ENCODE measurements around the gene MAP3K9.
A peak's percentile ranks its signal among the peaks of the same experiment; 100 is the strongest.

Gene MAP3K9

DNA sequence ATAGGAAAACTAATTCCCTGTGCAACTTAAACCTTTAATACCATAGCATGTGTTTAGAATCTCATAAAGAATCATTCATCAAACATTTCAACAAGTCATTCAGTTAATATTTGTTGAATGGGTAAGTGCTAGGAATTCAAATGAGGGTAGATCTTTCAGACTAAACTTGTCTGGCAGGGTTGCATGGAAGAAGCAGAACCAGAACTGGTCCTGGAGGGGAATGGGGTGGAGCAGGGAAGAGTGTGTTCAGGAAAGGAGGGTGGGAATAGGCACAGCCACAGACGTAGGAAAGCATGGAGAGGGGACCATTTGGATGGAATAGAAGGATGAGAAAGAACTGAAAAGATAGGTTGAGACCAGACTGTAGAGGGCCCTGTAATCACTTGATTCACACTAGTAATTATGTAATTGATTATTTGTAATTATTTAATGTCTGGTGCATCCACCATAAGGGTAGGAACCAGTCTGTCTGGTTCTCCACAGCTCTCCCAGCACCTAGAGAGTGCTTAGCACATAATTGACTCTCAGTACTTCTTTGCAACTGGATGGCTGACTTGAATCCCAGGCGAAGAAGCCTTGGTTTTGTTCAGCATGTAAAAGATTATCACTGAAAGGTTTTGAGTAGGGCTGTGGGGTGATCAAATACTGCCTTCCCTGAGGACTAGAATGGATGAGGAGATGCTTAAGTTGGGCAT is 3.0 kb upstream of the MAP3K9 start:
- H2AFZ ChIP-seq (ENCODE audit: low read length) = no peak overlapping the region
- H3K9ac ChIP-seq (ENCODE audit: low read depth, low read length, poor library complexity, severe bottlenecking) = no peak overlapping the region
- no peaks in the 10 kb centered on the region for H4K20me1 ChIP-seq (ENCODE audit: insufficient read depth, low read length, poor library complexity, severe bottlenecking)
- H3K9me3 ChIP-seq (ENCODE audit: insufficient read depth, low read depth, low read length) = no peaks in the 10 kb centered on the region
- H3K79me2 ChIP-seq (ENCODE audit: insufficient read depth, low read length) = no peaks in the 10 kb centered on the region
- no peak overlapping the region for H3K4me3 ChIP-seq (ENCODE audit: low read length, poor library complexity, severe bottlenecking)
- no peaks in the 10 kb centered on the region for H3F3A ChIP-seq (ENCODE audit: low read depth)
- H3K4me1 ChIP-seq (ENCODE audit: insufficient read depth, low read length, poor library complexity, severe bottlenecking) = peaks cover 21% of the 10 kb centered on the region
- H3K4me2 ChIP-seq (ENCODE audit: low read depth, low read length, poor library complexity, severe bottlenecking) = no peak overlapping the region
- no peaks in the 10 kb centered on the region for H3K36me3 ChIP-seq (ENCODE audit: insufficient read depth, low read length)
- TF ChIP-seq EZH2phosphoT487 (IDR thresholded peaks at IDR 0.05; ENCODE audit: borderline replicate concordance) = no peak
- TF ChIP-seq, protein P1, sequence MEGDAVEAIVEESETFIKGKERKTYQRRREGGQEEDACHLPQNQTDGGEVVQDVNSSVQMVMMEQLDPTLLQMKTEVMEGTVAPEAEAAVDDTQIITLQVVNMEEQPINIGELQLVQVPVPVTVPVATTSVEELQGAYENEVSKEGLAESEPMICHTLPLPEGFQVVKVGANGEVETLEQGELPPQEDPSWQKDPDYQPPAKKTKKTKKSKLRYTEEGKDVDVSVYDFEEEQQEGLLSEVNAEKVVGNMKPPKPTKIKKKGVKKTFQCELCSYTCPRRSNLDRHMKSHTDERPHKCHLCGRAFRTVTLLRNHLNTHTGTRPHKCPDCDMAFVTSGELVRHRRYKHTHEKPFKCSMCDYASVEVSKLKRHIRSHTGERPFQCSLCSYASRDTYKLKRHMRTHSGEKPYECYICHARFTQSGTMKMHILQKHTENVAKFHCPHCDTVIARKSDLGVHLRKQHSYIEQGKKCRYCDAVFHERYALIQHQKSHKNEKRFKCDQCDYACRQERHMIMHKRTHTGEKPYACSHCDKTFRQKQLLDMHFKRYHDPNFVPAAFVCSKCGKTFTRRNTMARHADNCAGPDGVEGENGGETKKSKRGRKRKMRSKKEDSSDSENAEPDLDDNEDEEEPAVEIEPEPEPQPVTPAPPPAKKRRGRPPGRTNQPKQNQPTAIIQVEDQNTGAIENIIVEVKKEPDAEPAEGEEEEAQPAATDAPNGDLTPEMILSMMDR (conservative IDR thresholded peaks at IDR 0.05; ENCODE audit: low read length) = no peak
- no peaks in the 10 kb centered on the region for H3K27me3 ChIP-seq (ENCODE audit: insufficient read depth, low read length, poor library complexity, severe bottlenecking)
- no peaks in the 10 kb centered on the region for H3K9me2 ChIP-seq (replicated peaks; ENCODE audit: low read depth, low read length)

DNA sequence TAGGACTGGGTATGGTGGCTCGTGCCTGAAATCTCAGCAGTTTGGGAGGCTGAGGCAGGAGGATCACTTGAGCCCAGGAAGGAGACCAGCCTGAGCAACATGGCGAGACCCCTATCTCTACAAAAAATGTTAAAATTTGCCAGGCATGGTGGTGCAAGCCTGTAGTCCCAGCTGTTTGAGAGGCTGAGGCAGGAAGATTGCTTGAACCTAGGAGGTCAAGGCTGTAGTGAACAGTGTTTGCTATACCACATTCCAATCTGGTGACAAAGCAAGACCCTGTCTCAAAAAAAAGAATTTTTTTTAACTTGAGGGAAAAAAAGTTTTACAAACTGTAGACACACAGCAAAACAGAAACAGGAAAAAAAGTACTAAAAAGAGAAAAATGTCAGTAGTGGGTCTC is 2.3 kb upstream of the MAP3K9 start:
- H3K4me2 ChIP-seq (ENCODE audit: low read depth, low read length, poor library complexity, severe bottlenecking) = no peak overlapping the region
- no peaks in the 10 kb centered on the region for H3K79me2 ChIP-seq (ENCODE audit: insufficient read depth, low read length)
- H3K4me1 ChIP-seq (ENCODE audit: insufficient read depth, low read length, poor library complexity, severe bottlenecking) = peaks cover 21% of the 10 kb centered on the region
- H3K36me3 ChIP-seq (ENCODE audit: insufficient read depth, low read length) = no peaks in the 10 kb centered on the region
- H3F3A ChIP-seq (ENCODE audit: low read depth) = no peaks in the 10 kb centered on the region
- no peaks in the 10 kb centered on the region for H3K9me3 ChIP-seq (ENCODE audit: insufficient read depth, low read depth, low read length)
- H2AFZ ChIP-seq (ENCODE audit: low read length) = no peak overlapping the region
- H3K27me3 ChIP-seq (ENCODE audit: insufficient read depth, low read length, poor library complexity, severe bottlenecking) = no peaks in the 10 kb centered on the region
- no peak overlapping the region for H3K4me3 ChIP-seq (ENCODE audit: low read length, poor library complexity, severe bottlenecking)
- no peak for TF ChIP-seq EZH2phosphoT487 (IDR thresholded peaks at IDR 0.05; ENCODE audit: borderline replicate concordance)
- TF ChIP-seq, protein P1 (conservative IDR thresholded peaks at IDR 0.05; ENCODE audit: low read length) = no peak
- H3K9me2 ChIP-seq (replicated peaks; ENCODE audit: low read depth, low read length) = no peaks in the 10 kb centered on the region
- no peaks in the 10 kb centered on the region for H4K20me1 ChIP-seq (ENCODE audit: insufficient read depth, low read length, poor library complexity, severe bottlenecking)
- H3K9ac ChIP-seq (ENCODE audit: low read depth, low read length, poor library complexity, severe bottlenecking) = no peak overlapping the region

DNA sequence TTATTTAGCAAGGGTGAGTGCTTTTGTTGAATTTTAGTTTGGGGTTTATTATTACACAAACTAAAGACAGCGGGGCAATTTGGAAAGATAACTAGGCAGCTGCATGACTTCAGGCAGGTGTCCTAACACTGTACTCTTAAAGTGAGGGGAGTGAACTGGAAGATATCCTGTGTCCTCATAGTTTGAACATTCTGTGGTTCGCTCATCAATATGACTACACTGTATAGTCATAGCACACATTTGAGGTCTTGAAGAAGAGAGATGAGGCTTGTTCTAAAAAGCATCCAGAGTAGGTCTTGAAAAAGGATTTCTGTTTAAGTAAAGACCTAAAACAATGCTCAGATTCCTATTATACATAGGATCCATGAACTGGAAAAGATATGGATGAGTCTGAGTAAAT is 1.7 kb upstream of the MAP3K9 start:
- H3K4me3 ChIP-seq (ENCODE audit: low read length, poor library complexity, severe bottlenecking) = no peak overlapping the region
- no peak overlapping the region for H3K9ac ChIP-seq (ENCODE audit: low read depth, low read length, poor library complexity, severe bottlenecking)

More for the DNA sequence above, 1.7 kb upstream of the MAP3K9 start:
- no peaks in the 10 kb centered on the region for H3K79me2 ChIP-seq (ENCODE audit: insufficient read depth, low read length)
- peak overlapping the region; percentile 82 for H3K4me2 ChIP-seq (ENCODE audit: low read depth, low read length, poor library complexity, severe bottlenecking)
- H3K27me3 ChIP-seq (ENCODE audit: insufficient read depth, low read length, poor library complexity, severe bottlenecking) = no peaks in the 10 kb centered on the region
- H3K4me1 ChIP-seq (ENCODE audit: insufficient read depth, low read length, poor library complexity, severe bottlenecking) = peaks cover 21% of the 10 kb centered on the region
- no peaks in the 10 kb centered on the region for H3K36me3 ChIP-seq (ENCODE audit: insufficient read depth, low read length)
- no peaks in the 10 kb centered on the region for H3F3A ChIP-seq (ENCODE audit: low read depth)
- no peaks in the 10 kb centered on the region for H3K9me3 ChIP-seq (ENCODE audit: insufficient read depth, low read depth, low read length)
- no peak overlapping the region for H2AFZ ChIP-seq (ENCODE audit: low read length)
- TF ChIP-seq, protein P1 (conservative IDR thresholded peaks at IDR 0.05; ENCODE audit: low read length) = no peak
- TF ChIP-seq EZH2phosphoT487 (IDR thresholded peaks at IDR 0.05; ENCODE audit: borderline replicate concordance) = no peak
- no peaks in the 10 kb centered on the region for H4K20me1 ChIP-seq (ENCODE audit: insufficient read depth, low read length, poor library complexity, severe bottlenecking)
- no peaks in the 10 kb centered on the region for H3K9me2 ChIP-seq (replicated peaks; ENCODE audit: low read depth, low read length)

Measured in Loucy (cell line).